Amniotic epithelial cell (primary cell): Measurements from ENCODE around the gene BRCC3.

Experiments used
- DNase-seq: peaks from one replicate; pipeline ENCODE4 v3.0.0-alpha.2; 2010; ENCODE audit warnings: low read depth

The BRCC3 gene

DNA sequence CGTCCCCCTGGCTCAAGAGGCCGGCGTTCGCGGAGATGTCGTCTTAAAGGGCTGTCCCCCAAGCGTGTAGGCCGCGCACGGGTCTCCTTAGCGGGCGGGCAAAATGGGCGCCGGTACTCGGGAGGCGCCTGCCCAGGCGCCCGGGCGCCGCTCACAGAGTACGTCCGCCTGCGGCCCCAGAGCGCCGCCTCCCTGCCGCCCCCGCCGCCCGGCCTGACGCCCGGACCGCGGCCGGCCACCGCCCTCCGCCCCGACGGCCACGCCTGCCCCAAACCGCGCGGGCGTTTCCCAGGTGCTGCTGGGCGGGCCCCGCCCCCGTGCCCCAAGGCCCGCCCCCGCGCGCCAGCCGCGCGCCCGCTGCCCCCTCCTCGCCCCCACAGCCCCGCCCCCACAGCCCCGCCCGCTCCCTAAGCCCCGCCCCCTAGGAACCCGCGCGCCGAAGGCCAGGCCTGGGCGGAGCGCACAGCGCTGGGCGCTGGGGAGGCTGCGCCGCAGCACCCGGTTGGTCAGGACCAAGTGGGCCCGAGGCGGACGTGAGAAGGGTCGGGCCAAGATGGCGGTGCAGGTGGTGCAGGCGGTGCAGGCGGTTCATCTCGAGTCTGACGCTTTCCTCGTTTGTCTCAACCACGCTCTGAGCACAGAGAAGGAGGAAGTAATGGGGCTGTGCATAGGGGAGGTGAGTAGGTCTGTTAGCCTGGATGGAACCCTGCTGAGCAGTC, at the start of gene BRCC3, which contains the start of the genes CMC4 and MTCP1:
Gene BRCC3 (plus strand): TSS at position 534 of the 719 bp plus-strand sequence. CDS start 20 bp downstream, at position 554.
Gene CMC4 (minus strand): TSS at position 162 of the 719 bp plus-strand sequence. CDS start 7,113 bp downstream, outside the sequence.
Gene MTCP1 (minus strand): TSS at position 162 of the 719 bp plus-strand sequence. CDS start 5,126 bp downstream, outside the sequence.
- peak; percentile 67 for DNase-seq

DNA sequence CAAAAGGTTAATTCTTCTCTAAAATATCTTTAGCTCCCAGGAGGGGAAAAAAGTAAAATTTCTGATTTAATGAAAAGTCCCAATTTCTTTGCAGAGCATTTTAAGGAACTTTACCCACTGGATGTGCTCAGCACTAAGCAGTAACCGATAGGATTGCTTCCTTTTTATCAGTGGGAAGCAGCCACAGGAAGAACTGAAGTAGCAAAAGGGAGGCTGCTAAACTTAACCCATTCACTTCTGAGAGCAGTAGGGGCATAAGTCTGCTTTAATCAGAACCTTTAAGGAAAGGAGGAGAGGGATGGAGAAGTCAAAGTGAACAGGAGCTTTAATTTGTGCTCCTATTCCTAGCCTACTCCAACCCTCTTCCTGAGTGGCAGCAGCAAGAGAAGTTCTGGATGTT, 48.7 kb upstream of the BRCC3 start, which contains the start of gene F8:
Gene F8 (minus strand): TSS at position 139 of the 400 bp plus-strand sequence. CDS start 171 bp downstream, outside the sequence.
- DNase-seq, result no peak

DNA sequence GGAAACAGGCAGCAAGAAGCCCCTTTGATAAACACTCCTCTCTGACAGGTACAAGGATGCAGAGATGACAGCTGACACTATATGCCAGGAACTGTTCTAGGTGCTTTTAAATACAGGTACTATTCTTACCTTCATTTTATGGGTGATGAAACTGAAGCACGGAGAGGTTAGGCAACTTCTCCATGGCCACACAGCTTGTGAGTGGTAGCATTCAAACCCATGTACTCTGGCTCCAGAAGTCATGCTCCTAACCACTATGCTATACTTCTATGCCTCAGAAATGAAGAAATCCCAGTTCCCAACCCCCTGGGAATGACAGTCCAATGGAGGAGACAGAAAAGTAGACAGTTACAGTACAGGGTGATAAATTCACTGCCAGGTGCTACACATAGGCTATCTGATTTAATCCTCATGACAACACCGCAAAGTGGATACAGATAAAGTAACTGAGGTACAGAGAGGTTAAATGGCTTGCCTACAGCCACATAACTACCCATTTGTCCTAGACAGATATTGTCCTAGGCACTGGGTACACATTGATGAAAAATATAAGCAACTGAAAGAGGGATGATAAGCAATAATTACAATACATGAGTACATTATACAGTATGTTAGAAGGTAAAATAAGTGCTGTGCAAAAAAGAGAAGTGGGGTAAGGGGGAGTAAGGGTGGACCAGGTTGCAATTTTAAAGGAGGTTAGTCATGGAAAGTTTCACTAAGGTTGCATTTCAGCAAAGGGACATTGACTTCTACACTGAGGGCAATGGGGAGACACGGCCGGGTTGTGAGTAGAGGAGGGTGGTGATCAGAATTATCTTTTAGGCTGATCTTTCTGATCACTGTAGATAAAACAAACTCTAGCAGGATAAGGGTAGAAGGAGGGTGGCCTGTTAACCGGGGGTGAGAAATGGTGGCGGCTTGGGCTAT, 47.1 kb upstream of the BRCC3 start:
- no peak for DNase-seq

DNA sequence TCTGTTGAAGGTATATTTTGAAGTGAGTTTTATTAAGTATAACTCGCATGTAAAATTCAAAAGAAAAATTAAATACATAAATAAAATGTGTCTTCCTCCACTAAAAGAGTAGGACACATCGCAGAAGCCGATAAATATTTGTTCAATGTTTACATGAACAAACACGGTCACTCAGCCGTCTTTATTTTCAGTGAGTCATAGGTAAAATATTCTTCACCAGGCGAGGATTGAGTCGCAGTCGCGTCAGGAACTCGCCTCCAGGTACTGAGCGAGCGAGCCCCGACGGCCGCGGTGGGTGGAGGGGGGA, 44.9 kb upstream of the BRCC3 start:
- DNase-seq, result no peak

DNA sequence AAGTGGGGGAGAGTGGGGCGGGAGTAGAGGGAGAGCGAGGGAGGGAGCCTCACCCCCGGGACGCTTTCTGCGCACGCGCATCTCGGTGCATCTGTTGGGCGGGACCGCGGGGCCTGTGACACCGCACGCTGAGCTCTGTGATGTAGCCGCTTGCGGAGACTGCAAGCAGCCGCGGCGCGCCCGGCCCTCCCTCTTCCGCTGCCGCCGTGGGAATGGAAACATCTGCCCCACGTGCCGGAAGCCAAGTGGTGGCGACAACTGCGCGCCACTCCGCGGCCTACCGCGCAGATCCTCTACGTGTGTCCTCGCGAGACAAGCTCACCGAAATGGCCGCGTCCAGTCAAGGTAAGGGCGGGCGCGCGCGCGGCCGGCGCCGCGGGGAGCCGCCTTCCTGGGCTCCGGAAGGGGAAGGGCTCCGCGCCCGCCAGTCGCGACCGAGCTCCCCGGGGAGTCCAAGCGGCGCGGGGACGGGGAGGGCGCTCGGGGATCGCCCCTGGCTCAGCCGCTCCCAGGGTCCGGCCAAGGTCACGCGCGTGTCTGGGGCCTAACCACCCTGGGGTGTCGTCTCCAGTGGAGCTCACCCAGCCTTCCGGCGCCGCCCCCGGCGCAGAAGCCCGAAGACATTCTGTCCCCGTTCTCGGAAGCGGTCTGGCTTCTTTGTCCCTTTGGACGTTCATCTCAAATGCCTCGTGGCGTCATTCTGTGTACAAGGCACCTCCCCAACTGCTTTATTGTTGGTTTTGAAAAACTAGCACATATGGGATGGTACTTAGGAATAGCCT, 44.4 kb upstream of the BRCC3 start, which contains the start of gene FUNDC2:
Gene FUNDC2 (plus strand): TSS at position 118 of the 782 bp plus-strand sequence. CDS start 95 bp downstream, at position 213.
- DNase-seq, result peak; percentile 87

DNA sequence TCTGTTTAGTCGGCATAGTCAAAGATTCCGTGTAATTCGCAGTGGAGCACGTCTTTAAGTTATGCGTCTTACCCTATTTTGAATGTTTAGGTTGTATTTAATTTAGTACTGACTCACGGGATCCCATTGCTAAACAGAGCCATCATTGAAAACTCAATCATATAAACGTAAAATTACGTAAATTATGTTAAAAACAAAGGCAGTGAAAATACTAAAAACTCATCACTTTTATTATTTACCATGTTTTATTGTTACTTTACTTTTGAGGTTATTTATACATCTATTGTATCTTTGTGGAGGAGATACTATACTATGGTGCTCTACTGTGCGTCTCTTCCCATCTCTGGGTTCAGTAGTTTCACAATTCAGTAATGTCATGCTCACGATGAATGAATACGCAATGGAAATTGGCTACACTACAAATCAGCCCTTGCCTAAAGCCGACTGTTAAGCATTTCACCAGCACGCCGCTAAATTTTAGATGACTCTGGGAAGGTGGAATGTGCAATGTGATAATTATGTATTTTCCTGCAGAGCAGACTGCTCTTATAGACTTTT, 43.7 kb upstream of the BRCC3 start:
- peak; percentile 81 for DNase-seq

DNA sequence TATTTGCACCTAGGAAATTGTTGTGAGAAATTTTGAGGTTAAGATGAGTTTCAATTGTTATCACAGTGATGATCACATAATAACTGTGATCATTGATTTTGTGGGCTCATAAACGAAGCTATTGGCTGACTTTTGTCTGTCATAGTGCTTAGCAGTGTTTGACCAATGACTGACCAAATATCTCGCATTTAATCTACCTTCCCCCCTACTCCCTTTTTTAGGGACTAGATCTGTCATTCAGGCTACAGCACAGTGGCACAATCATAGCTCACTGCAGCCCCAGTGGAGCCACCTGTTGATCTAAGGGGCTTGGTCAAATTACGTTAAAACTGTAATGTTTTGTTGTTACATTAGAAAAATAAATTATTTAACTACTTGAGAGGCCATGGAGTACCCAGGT, 43.2 kb upstream of the BRCC3 start:
- DNase-seq, result no peak

DNA sequence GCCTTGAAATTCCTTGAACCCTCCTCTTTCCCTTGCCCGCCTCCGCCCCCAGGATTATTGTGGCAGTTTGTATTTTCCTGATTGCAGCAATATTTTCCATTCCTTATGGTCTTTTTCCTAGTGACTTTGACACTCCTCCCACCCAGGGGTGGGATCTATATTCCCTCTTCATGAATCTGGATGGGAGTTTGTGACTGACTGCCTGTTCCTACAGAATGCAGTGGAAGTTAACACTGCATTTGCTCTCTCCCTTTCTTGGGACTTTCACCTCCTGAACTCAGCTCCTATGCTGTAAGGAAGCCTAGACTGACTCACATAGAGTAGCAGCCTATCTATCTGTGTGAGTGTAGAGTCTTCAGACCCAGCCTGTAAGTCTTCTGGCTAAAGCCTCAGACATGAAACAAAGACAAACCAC, 42.4 kb upstream of the BRCC3 start:
- DNase-seq, result peak; percentile 82

DNA sequence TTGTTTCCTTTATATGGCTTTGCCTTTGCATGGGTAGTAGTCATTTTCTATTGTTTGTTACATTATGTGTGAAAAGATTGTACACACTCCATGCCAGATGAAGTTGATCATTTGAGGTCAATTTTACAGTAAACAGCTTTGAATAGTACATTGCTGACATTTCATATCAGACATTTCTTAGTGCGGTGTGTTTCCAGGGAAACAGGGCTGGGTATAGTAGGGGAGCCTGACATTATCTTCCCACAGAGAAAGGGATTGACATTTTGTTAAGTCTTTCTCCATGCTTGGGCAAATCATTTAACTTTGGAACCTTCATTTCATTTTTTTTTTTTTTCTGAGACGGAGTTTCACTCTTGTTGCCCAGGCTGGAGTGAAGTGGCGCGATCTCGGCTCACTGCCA, 39.7 kb upstream of the BRCC3 start:
- peak; percentile 67 for DNase-seq

DNA sequence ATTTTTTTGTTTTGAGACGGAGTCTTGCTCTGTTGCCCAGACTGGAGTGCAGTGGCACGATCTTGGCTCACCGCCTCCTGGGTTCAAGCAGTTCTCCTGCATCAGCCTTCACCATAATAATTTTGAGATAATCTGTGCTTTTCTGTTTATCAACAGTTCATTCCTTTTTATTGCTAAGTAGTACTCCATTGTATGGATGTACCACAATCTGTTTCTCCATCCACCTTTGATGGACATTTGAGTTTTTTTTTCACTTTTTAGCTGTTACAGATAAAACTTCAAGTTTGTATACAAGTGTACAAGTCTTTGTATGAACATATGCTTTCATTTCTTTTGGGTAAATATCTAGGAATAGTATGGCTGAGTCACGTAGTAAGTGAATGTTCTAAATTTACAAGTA, 35.6 kb upstream of the BRCC3 start:
- DNase-seq, result no peak

DNA sequence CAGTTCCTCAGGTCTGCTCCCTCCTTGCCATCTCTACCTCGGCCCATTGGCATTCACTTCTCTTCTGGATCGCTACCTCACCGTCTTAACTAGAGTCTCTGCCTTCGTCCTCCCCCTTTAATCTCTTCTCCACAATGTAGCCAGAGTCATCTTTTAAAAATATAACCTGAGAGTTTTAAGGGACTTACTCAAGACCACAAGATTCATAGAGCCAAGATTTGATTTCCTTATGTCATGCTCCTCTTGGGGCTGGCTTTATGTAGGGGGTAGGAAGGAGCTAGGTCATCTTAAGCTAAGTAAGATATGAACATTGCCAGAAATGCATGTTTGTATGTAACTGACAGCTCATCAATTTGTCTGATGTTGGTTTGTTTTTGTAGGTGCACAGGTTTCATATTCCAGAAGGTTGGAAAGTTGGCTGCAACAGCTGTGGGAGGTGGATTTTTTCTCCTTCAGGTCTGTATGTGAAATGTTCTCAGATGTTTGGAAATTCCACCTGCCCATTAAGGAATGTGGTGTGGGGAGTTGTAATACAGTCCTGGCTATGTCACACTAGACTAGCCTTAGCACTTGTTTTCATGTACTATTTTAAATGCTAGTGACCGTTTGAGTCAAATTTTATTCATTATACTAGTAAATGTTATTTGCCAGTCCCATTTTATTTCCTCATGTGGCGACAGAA, 25.0 kb upstream of the BRCC3 start:
- no peak for DNase-seq

DNA sequence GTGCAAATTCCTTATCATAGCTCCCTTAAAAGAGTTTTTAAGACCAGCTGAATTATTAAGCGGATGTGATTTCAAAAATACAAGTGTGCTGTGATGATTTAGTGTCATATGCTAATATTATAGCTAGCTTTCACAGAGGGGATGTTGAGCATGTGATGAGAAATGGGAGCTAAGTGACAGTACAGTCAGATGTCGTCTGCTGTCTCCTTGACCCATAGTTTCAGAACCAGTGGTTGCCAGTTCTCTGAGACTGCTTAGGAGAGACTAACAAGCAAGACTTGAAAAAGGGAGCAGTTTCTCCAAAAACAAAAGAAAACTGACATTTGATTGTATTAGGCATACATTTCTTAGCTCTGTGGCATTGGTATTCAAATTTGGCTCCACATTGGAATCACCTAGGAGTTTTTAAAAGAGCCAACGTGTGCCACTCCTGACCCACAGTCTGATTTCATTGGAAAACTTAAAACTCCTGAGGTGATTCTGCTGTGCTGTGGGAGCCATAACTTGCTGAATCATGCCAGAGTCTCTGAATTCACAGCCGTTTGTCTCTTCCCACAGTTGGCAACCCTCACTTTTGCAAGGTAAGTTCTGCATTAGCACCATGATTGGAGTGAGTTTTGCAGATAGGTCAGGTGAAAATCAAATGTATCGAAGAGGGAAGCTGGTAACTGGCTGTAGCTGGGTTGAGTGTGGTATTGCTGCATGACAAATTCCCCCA, 24.3 kb upstream of the BRCC3 start:
- no peak for DNase-seq

DNA sequence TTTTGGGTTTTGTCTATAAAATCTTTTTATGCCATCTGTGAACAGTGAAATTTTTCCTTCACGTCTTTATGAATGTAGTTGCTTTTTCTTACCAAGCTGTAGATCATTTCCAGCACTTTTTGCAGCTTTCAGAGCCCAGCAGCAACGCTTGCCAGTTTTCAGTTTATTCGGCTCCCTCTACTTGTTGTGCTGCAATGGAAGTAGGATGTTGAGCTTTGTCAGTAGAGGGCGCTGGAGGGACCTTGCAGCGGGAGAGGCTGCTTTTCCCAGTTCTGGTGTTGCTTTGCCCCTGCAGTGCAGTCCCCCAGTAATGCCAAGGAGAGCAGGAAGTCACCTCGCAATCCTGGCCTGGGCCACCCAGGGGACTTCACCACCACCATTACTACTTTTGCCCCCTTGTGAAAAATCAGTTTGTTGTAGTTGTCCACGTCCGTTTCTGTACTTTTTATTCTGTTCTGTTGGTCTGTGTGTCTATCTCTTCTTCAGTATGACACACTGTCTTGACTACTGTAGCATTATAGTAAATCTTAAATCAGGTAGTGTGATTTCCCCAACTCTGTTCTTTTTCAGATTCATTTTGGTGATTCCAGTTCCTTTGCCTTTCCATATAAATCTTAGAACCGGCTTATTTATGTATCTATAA, 22.2 kb upstream of the BRCC3 start:
- DNase-seq, result peak; percentile 66

DNA sequence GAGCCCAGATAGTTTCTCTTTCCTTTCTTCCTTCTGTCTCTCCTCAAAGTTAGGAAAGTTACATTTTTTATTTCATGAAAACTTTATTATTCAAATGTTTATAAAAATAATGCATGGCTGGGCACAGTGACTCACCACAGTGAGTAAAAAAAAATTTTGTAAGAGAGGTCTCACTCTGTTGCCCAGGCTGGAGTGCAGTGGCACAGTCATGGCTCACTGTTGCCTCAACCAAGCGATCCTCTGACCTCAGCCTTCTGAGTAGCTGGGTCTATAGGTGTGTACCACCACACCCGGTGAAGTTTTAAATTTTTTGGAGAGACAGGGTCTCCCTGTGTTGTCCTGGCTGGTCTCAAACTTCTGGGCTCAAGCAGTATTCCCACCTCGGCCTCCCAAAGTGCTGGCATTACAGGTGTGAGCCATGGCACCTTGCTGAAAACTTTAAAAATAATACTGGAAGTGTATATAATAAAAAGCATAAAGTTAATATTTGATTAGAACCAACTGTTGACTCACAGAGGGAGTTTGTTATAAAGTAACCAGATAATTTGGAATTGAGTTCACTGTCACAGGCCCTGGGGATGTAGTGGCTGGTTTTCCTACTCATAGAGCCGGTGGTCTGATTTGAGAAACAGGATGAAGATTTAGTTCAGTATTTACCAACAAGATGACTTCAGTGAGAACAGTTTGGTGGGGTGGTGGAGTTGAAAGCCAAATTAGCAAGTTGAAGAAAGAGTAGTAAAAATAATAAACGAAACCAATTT, 18.4 kb upstream of the BRCC3 start:
- DNase-seq, result no peak

DNA sequence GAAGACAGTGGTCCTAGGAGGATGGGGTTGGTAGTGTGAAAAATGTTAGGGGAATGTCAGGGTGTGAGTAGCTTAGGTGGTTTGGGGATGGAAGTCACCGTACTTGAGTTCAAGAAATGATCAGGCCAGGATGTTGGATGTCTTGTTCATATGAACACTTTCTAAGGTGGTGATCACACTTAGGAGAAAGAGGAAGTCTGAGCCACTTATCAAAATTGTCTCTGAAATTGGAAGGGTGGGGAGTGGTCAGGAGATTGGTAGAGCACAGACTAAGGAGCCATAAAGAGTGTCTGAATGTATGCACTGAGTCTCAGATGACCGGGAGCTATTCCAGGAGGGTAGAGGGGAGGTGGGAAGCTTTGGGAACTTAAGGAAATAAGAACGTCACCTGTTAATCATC, 17.7 kb upstream of the BRCC3 start:
- DNase-seq, result no peak

DNA sequence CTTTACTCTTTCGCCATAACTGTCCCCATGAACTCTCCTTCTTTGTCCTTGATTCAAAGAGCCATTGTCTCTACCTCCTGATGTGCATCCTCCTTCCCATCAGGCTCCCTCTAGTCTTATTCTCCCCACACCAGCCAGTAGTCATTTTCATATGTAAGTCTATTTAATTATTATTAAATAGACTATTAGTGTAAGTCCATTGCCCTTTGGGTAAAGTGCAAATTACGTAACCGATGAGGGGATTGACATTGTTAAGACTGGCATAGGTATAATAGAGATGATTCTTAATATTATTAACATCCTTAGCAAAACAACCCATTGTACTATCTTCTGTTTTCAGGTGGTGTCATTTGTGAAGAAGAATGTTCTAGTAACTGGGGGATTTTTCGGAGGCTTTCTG, 17.1 kb upstream of the BRCC3 start:
- DNase-seq, result no peak

DNA sequence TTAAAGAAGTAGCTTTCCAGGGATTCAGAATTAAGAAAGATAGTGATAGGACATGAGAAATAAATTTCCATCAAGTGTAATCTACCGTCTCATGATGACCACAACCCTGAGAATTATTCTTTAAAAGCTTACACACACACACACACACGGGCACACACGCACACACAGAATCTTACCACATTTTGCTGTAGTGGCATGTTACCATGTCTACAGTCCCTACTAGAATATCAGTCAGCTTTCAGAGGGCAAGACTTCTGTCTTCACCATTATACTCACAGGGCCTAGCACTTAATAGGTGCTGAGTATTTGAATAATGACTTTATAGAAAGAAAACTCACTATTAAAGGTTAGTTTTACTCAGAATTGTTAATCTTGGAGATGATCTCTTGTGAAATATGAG, 15.8 kb upstream of the BRCC3 start:
- DNase-seq, result no peak

DNA sequence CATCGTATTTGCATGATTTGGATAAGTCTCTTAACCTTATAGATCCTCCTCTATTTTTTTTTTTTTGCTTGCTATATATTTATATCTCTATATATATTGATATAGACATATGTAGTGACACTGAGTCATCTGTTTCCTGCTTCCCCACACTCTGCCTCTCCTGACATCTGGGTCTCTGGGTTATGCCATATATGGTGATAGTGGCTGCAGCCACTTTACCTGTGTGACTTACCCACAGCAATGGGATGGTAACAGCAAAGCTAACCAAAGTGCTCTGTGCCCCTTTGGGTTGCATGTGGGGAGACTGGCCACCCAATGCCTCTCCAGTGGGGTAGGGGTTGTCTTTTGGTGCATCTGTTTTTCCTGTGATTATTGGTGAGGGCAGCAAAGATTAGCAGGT, 14.8 kb upstream of the BRCC3 start:
- DNase-seq, result no peak
